ENCODE measurements around the gene SET. TPM values are rescaled to one million over a fixed set of nuclear protein-coding genes. Genes with fewer than 3 reads are reported as not detected.
A peak's percentile ranks its signal among the peaks of the same experiment; 100 is the strongest.

SET gene
- total RNA-seq, 1 donor from 2014 or later = 891 TPM

- Mint-ChIP-seq H3K27ac (ENCODE audit: unreplicated experiment) (no peak overlapping the region), H3K4me1 (peaks cover 9% of the 10 kb centered on the region), H3K4me3 (no peak overlapping the region), H3K9me3 (no peaks in the 10 kb centered on the region), H3K36me3 (ENCODE audit: low read depth) (no peaks in the 10 kb centered on the region), H3K27me3 (ENCODE audit: low read depth) (no peaks in the 10 kb centered on the region)
- TF ChIP-seq CTCF (conservative IDR thresholded peaks at IDR 0.05) = no peak
- DNase-seq (ENCODE audit: low read depth, low spot score) = no peak
Measured at GRCh38 chr9:128718047-128718446, 29.0 kb downstream of the SET start.

GRCh38 chr9:128718475-128718874 is 29.5 kb downstream of the SET start:
- DNase-seq (ENCODE audit: low read depth, low spot score) = no peak
- H3K9me3 Mint-ChIP-seq = no peaks in the 10 kb centered on the region
- H3K27me3 Mint-ChIP-seq (ENCODE audit: low read depth) = no peaks in the 10 kb centered on the region
- no peak overlapping the region for H3K27ac Mint-ChIP-seq (ENCODE audit: unreplicated experiment)
- H3K4me1 Mint-ChIP-seq = peaks cover 12% of the 10 kb centered on the region
- no peak for TF ChIP-seq CTCF (conservative IDR thresholded peaks at IDR 0.05)
- H3K4me3 Mint-ChIP-seq = no peak overlapping the region
- no peaks in the 10 kb centered on the region for H3K36me3 Mint-ChIP-seq (ENCODE audit: low read depth)

DNA sequence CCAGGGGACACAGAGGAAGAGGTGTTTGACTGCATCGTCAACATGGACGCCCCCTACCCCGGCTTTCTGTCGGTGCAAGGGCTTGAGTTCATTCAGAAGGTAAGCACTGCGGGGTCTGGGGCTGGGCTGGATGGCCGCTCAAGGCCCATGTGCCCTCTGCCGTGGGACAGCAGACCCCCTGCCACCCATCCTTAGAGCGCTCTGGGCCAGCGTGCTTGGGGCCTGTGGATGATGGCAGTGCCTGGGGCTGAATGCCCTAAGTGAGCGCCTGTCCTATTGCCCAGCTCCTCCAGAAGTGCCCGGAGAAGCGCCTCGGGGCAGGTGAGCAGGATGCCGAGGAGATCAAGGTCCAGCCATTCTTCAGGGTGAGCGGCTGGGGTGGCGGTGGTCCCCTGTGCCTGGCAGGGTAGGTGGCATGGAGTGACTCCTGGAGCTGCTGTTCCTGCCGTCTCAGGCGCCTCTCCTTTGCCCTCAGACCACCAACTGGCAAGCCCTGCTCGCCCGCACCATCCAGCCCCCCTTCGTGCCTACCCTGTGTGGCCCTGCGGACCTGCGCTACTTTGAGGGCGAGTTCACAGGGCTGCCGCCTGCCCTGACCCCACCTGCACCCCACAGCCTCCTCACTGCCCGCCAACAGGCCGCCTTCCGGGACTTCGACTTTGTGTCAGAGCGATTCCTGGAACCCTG is 31.0 kb downstream of the SET start:
- H3K4me3 Mint-ChIP-seq = peak overlapping the region; percentile 38
- peaks cover 2% of the 10 kb centered on the region for H3K9me3 Mint-ChIP-seq
- DNase-seq (ENCODE audit: low read depth, low spot score) = no peak
- H3K4me1 Mint-ChIP-seq = peaks cover 25% of the 10 kb centered on the region
- no peaks in the 10 kb centered on the region for H3K36me3 Mint-ChIP-seq (ENCODE audit: low read depth)
- peaks cover 3% of the 10 kb centered on the region for H3K27me3 Mint-ChIP-seq (ENCODE audit: low read depth)
- H3K27ac Mint-ChIP-seq (ENCODE audit: unreplicated experiment) = no peak overlapping the region
- TF ChIP-seq CTCF (conservative IDR thresholded peaks at IDR 0.05) = no peak

GRCh38 chr9:128720841-128721486 is 31.9 kb downstream of the SET start:
- no peak overlapping the region for H3K4me3 Mint-ChIP-seq
- no peak for DNase-seq (ENCODE audit: low read depth, low spot score)
- H3K9me3 Mint-ChIP-seq = peaks cover 3% of the 10 kb centered on the region
- H3K36me3 Mint-ChIP-seq (ENCODE audit: low read depth) = no peaks in the 10 kb centered on the region
- H3K27me3 Mint-ChIP-seq (ENCODE audit: low read depth) = peaks cover 4% of the 10 kb centered on the region
- peaks cover 27% of the 10 kb centered on the region for H3K4me1 Mint-ChIP-seq
- TF ChIP-seq CTCF (conservative IDR thresholded peaks at IDR 0.05) = no peak
- no peak overlapping the region for H3K27ac Mint-ChIP-seq (ENCODE audit: unreplicated experiment)

GRCh38 chr9:128721487-128722010 is 32.5 kb downstream of the SET start:
- no peak for DNase-seq (ENCODE audit: low read depth, low spot score)
- peaks cover 4% of the 10 kb centered on the region for H3K27me3 Mint-ChIP-seq (ENCODE audit: low read depth)
- no peak for TF ChIP-seq CTCF (conservative IDR thresholded peaks at IDR 0.05)
- no peak overlapping the region for H3K27ac Mint-ChIP-seq (ENCODE audit: unreplicated experiment)
- no peaks in the 10 kb centered on the region for H3K36me3 Mint-ChIP-seq (ENCODE audit: low read depth)
- peaks cover 30% of the 10 kb centered on the region for H3K4me1 Mint-ChIP-seq
- H3K9me3 Mint-ChIP-seq = peaks cover 3% of the 10 kb centered on the region
- peak overlapping the region; percentile 89 for H3K4me3 Mint-ChIP-seq
